ENCODE results near the gene EIF1.

The EIF1 gene

DNA sequence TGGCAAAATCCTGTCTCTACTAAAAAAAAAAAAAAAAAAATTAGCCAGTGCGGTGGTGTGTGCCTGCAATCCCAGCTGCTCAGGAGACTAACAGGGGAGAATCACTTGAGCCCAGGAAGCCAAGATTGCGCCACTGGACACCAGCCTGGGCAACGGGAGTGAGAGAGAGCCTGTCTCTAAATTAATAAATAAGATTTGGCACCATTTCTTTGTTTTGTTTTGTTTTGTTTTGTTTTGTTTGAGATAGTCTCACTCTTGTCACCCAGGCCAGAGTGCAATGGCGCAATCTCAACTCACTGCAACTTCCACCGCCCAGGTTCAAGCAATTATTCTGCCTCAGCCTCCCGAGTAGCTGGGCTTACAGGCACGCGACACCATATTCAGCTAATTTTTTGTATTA, 14.0 kb downstream of the EIF1 start:
- Histone ChIP-seq H3K27me3 (no peaks in the 10 kb centered on the region), H3K27ac (no peak overlapping the region), H3K4me1 (ENCODE audit: control insufficient read depth in 1 of 2, insufficient read depth in 1 of 2, low read depth in 1 of 2, low read length in 1 of 2) (no peaks in the 10 kb centered on the region), H3K9me3 (no peaks in the 10 kb centered on the region), H3K36me3 (no peaks in the 10 kb centered on the region), H3K4me3 (ENCODE audit: low read depth in 1 of 2, low read length in 1 of 2) (no peak overlapping the region)
- TF ChIP-seq, protein P1, sequence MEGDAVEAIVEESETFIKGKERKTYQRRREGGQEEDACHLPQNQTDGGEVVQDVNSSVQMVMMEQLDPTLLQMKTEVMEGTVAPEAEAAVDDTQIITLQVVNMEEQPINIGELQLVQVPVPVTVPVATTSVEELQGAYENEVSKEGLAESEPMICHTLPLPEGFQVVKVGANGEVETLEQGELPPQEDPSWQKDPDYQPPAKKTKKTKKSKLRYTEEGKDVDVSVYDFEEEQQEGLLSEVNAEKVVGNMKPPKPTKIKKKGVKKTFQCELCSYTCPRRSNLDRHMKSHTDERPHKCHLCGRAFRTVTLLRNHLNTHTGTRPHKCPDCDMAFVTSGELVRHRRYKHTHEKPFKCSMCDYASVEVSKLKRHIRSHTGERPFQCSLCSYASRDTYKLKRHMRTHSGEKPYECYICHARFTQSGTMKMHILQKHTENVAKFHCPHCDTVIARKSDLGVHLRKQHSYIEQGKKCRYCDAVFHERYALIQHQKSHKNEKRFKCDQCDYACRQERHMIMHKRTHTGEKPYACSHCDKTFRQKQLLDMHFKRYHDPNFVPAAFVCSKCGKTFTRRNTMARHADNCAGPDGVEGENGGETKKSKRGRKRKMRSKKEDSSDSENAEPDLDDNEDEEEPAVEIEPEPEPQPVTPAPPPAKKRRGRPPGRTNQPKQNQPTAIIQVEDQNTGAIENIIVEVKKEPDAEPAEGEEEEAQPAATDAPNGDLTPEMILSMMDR (IDR thresholded peaks at IDR 0.05) = no peak

DNA sequence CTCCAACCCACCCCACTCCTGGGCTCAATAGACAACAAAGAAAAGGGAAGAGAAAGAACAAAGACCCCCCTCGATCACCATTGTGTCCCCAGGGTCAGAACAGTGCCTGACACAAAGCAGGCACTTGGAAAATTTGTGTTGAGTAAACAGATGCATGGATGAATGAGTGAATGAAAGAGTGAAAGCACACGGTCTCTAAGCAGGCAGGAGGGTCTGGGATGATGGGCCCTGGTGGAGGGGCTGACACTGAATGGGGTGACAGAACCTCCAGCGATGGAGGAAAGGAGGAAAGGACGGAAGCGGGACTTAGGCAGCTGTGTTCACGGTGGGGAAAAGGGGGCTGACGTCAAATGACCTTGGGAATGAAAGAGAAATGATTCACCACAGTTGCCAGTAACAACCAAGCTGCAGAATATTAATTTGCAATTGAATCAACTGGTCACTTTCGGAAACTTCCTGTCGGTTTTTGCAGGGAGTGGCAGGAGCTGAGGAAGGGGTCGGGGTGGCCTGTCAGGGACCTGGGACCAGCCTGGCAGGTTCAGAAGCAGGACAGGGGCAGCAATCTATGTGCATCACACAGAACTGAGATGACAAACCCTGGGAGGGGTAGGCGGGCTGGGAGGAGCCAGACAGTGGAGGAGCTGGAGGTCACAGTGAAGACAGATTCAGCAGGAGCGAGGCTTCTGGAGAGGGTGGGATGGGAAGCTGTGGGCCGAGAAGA, 16.7 kb downstream of the EIF1 start:
- Histone ChIP-seq H3K36me3 (no peaks in the 10 kb centered on the region), H3K27me3 (peaks cover 2% of the 10 kb centered on the region), H3K9me3 (no peaks in the 10 kb centered on the region), H3K27ac (no peak overlapping the region), H3K4me1 (ENCODE audit: control insufficient read depth in 1 of 2, insufficient read depth in 1 of 2, low read depth in 1 of 2, low read length in 1 of 2) (no peaks in the 10 kb centered on the region), H3K4me3 (ENCODE audit: low read depth in 1 of 2, low read length in 1 of 2) (no peak overlapping the region)
- TF ChIP-seq, protein P1 (IDR thresholded peaks at IDR 0.05) = no peak

DNA sequence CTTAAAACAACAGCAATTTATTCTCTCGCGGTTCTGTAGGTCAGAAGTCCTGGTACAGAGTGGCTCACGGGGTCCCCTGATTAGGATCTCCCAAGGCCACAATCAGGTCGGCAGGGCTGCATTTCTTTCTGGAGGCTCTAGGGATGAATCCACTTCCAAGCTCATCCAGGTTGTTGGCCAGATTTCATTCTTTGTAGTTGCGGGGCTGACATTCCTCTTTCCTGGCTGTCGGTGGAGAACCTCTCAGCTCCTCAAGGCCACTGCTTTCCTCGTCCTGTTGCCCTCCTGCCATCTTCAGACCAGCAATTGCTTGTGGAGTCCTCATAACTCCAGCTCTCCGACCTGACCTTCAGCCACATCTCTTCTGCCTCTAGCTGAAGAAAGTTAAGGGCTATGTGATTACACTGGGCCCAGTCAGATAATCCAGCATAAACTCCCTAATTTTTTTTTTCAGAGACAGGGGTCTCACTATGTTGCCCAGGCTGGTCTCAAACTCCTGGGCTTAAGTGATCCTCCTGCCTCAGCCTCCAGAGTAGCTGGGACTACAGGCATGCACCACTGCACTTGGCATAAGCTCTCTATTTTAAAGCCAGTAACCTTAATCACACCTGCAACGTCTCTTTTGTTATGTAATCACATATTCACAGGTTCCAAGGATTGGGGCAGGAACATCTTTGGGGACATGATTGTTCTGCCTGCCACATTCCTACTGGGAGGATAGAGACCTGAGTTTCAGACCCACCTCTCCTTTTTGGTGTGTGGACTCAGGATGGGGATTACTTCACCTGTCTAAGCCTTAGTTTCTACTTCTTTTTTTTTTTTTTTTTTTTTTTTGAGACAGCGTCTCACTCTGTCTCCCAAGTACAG, 19.4 kb downstream of the EIF1 start:
- Histone ChIP-seq H3K4me1 (ENCODE audit: control insufficient read depth in 1 of 2, insufficient read depth in 1 of 2, low read depth in 1 of 2, low read length in 1 of 2) (no peaks in the 10 kb centered on the region), H3K4me3 (ENCODE audit: low read depth in 1 of 2, low read length in 1 of 2) (no peak overlapping the region), H3K9me3 (no peaks in the 10 kb centered on the region), H3K27ac (no peak overlapping the region), H3K36me3 (no peaks in the 10 kb centered on the region), H3K27me3 (peaks cover 19% of the 10 kb centered on the region)
- TF ChIP-seq, protein P1 (IDR thresholded peaks at IDR 0.05) = no peak

DNA sequence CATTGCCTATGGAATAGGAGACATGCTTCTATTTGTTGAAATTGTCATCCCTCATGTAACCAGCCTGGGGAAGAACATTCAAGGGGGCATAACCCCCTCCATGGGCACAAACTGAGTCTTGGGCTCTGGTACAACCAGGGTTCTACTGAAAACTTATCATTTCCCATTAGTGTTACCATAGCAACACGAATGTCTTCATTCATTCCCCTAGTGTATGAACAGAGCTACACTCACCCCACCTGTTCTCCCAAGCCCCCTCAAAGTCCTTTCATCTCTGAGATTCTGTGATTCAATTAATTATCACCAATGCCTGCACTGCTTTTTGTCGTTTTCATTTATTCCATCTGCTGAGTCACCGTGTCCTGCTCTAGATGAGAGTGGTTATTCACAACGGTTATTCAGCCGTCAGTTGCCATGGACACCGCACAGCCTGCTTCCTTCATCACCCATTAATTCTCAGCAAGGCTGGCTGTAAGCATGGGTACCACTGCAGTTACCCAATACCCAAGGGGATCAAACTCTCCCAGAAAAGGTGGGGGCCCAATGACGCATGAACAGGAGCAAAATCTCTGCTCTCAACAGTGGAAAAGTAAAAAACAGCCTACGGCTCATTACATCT, 21.9 kb downstream of the EIF1 start:
- Histone ChIP-seq H3K27me3 (peaks cover 19% of the 10 kb centered on the region), H3K36me3 (no peaks in the 10 kb centered on the region), H3K9me3 (no peaks in the 10 kb centered on the region), H3K4me3 (ENCODE audit: low read depth in 1 of 2, low read length in 1 of 2) (no peak overlapping the region), H3K4me1 (ENCODE audit: control insufficient read depth in 1 of 2, insufficient read depth in 1 of 2, low read depth in 1 of 2, low read length in 1 of 2) (no peaks in the 10 kb centered on the region), H3K27ac (no peak overlapping the region)
- TF ChIP-seq, protein P1 (IDR thresholded peaks at IDR 0.05) = no peak

DNA sequence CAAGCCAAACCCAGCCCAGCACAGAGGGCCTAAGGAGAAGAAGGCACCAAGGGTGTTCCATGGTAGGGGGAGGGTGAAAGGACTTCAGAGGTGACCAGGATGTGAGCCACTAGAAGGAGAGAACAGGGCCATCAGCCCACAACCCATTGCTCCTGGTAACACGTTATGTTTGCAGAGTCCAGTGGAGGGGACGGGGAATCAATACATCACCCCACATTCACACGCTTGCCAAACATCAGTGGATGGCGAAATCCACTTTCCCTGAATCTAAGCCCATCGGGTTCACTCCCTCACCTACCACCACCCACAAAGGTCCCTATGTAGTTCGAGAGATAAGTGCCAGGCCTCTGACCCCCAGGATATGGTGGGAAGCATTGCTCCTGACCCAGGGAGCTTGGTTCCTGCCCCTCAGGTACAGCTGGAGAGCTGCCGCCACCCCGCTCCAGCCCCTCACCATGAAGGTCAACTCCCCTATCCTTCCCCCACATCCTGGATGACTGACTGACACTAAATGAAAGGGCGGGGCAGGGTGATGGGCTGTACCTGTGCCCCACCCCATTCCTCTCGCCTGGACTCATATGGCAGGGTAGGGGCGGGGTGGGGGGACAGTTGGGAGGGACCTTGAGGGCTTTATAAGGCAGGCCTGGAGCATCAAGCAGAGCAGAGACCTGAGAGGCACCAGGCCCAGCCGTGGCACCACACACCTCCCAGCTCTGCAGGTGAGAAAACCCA, 23.1 kb downstream of the EIF1 start, which contains the start of gene GAST:
Gene GAST, plus strand, starts transcription at position 663 of the 732 bp plus-strand sequence. CDS start 3,106 bp downstream, outside the sequence.
- no peaks in the 10 kb centered on the region for H3K4me1 ChIP-seq (ENCODE audit: control insufficient read depth in 1 of 2, insufficient read depth in 1 of 2, low read depth in 1 of 2, low read length in 1 of 2)
- H3K36me3 ChIP-seq = no peaks in the 10 kb centered on the region
- H3K4me3 ChIP-seq (ENCODE audit: low read depth in 1 of 2, low read length in 1 of 2) = no peak within 1 kb of the TSS
- TF ChIP-seq, protein P1 (IDR thresholded peaks at IDR 0.05) = no peak
- no peak within 1 kb of the TSS for H3K27ac ChIP-seq
- H3K9me3 ChIP-seq = no peaks in the 10 kb centered on the region
- peaks cover 19% of the 10 kb centered on the region for H3K27me3 ChIP-seq

All from neutrophil (primary cell).